ENCODE measurements around the gene METTL8. TPM values are rescaled to one million over a fixed set of nuclear protein-coding genes. Genes with fewer than 3 reads are reported as not detected.
"Not testable (repeated sequence)": the region's sequence is repeated elsewhere in the genome, so short reads cannot be mapped to it uniquely, and the experiment has no call there.

The METTL8 gene
- total RNA-seq, 2 experiments from 2014 or later = 32.9 to 34.5 TPM

- Mint-ChIP-seq H3K4me1 (ENCODE audit: low read depth) (peaks cover 24% of the 10 kb centered on the region), H3K36me3 (ENCODE audit: low read depth) (peaks cover 41% of the 10 kb centered on the region), H3K9me3 (peaks cover 30% of the 10 kb centered on the region)
- H3K27ac Mint-ChIP-seq; intact Hi-C loops (cut with micrococcal nuclease); H3K27me3 Mint-ChIP-seq (ENCODE audit: low read depth); H3K4me3 Mint-ChIP-seq; DNase-seq: not testable (repeated sequence)
- CTCF ChIA-PET = interaction anchor here (1.3 kb wide), 1 partner anchor 8 kb away, joined by 5 read pairs; no protein-coding TSS in a partner anchor
Measured at GRCh38 chr2:171422710-171423495, 10.9 kb downstream of the METTL8 start.

GRCh38 chr2:171420728-171421563, 12.8 kb downstream of the METTL8 start:
- no peak for DNase-seq
- CTCF ChIA-PET = interaction anchor here (0.5 to 0.7 kb wide), 4 partner anchors 24 to 1276 kb away, joined by 3 to 10 read pairs (median 4); no protein-coding TSS in a partner anchor
- H3K36me3 Mint-ChIP-seq (ENCODE audit: low read depth) = peaks cover 36% of the 10 kb centered on the region
- H3K4me1 Mint-ChIP-seq (ENCODE audit: low read depth) = peaks cover 33% of the 10 kb centered on the region
- peaks cover 30% of the 10 kb centered on the region for H3K9me3 Mint-ChIP-seq
- intact Hi-C loops (cut with micrococcal nuclease) = loop anchor here (1.0 kb wide), 2 partner anchors 13 to 102 kb away; partner anchors contain the start of gene DCAF17
- peak overlapping the region; percentile 82 for H3K27ac Mint-ChIP-seq
- no peak overlapping the region for H3K4me3 Mint-ChIP-seq
- H3K27me3 Mint-ChIP-seq (ENCODE audit: low read depth) = no peaks in the 10 kb centered on the region

- intact Hi-C loops (cut with micrococcal nuclease) = no loop called here
- CTCF ChIA-PET = no interaction called here
Measured at GRCh38 chr2:171419333-171419732, 14.5 kb downstream of the METTL8 start.

GRCh38 chr2:171416009-171416926, 17.5 kb downstream of the METTL8 start:
- intact Hi-C loops (cut with micrococcal nuclease) = loop anchor here (1.0 kb wide), 10 partner anchors 18 to 488 kb away; partner anchors contain the start of gene DCAF17
- Mint-ChIP-seq H3K27ac (peak overlapping the region; percentile 92), H3K36me3 (ENCODE audit: low read depth) (peaks cover 17% of the 10 kb centered on the region), H3K4me1 (ENCODE audit: low read depth) (peaks cover 38% of the 10 kb centered on the region), H3K9me3 (peaks cover 5% of the 10 kb centered on the region), H3K27me3 (ENCODE audit: low read depth) (no peaks in the 10 kb centered on the region), H3K4me3 (peak overlapping the region; percentile 32)
- CTCF ChIA-PET = interaction anchor here (0.6 to 2.0 kb wide), 29 partner anchors 11 to 488 kb away, joined by 3 to 15 read pairs (median 4); partner anchors contain the start of genes DCAF17, METTL8 and TLK1
- peak; percentile 96 for DNase-seq

More at GRCh38 chr2:171419333-171419732, 14.5 kb downstream of the METTL8 start:
- H3K27ac Mint-ChIP-seq = no peak overlapping the region
- peaks cover 41% of the 10 kb centered on the region for H3K4me1 Mint-ChIP-seq (ENCODE audit: low read depth)
- H3K9me3 Mint-ChIP-seq = peaks cover 22% of the 10 kb centered on the region
- peaks cover 27% of the 10 kb centered on the region for H3K36me3 Mint-ChIP-seq (ENCODE audit: low read depth)
- no peaks in the 10 kb centered on the region for H3K27me3 Mint-ChIP-seq (ENCODE audit: low read depth)
- DNase-seq = no peak
- H3K4me3 Mint-ChIP-seq = no peak overlapping the region

- H3K27ac Mint-ChIP-seq = peak overlapping the region; percentile 57
- H3K4me3 Mint-ChIP-seq; H3K9me3 Mint-ChIP-seq; H3K27me3 Mint-ChIP-seq (ENCODE audit: low read depth); intact Hi-C loops (cut with micrococcal nuclease): not testable (repeated sequence)
- H3K36me3 Mint-ChIP-seq (ENCODE audit: low read depth) = peaks cover 14% of the 10 kb centered on the region
- H3K4me1 Mint-ChIP-seq (ENCODE audit: low read depth) = peaks cover 28% of the 10 kb centered on the region
- CTCF ChIA-PET = interaction anchor here (0.6 kb wide), 1 partner anchor 301 kb away, joined by 3 read pairs; no protein-coding TSS in a partner anchor
- DNase-seq = peak; percentile 26
Measured at GRCh38 chr2:171414645-171415044, 19.1 kb downstream of the METTL8 start.

GRCh38 chr2:171412571-171413175, 21.1 kb downstream of the METTL8 start:
- Mint-ChIP-seq H3K27ac (no peak overlapping the region), H3K4me1 (ENCODE audit: low read depth) (peaks cover 28% of the 10 kb centered on the region), H3K9me3 (peaks cover 3% of the 10 kb centered on the region), H3K27me3 (ENCODE audit: low read depth) (no peaks in the 10 kb centered on the region), H3K36me3 (ENCODE audit: low read depth) (peaks cover 11% of the 10 kb centered on the region), H3K4me3 (no peak overlapping the region)
- no peak for DNase-seq
- intact Hi-C loops (cut with micrococcal nuclease) = no loop called here
- CTCF ChIA-PET = interaction anchor here (0.6 to 0.7 kb wide), 2 partner anchors 98 to 295 kb away, joined by 3 read pairs; no protein-coding TSS in a partner anchor

- DNase-seq = no peak
- Mint-ChIP-seq H3K27ac (no peak overlapping the region), H3K9me3 (peaks cover 3% of the 10 kb centered on the region), H3K4me3 (no peak overlapping the region), H3K4me1 (ENCODE audit: low read depth) (peaks cover 28% of the 10 kb centered on the region), H3K36me3 (ENCODE audit: low read depth) (peaks cover 11% of the 10 kb centered on the region), H3K27me3 (ENCODE audit: low read depth) (no peaks in the 10 kb centered on the region)
- CTCF ChIA-PET = no interaction called here
- intact Hi-C loops (cut with micrococcal nuclease) = no loop called here
Measured at GRCh38 chr2:171411791-171412483, 21.9 kb downstream of the METTL8 start.

- Mint-ChIP-seq H3K27ac (no peak overlapping the region), H3K4me1 (ENCODE audit: low read depth) (peaks cover 22% of the 10 kb centered on the region), H3K27me3 (ENCODE audit: low read depth) (no peaks in the 10 kb centered on the region), H3K9me3 (peaks cover 3% of the 10 kb centered on the region), H3K36me3 (ENCODE audit: low read depth) (peaks cover 12% of the 10 kb centered on the region), H3K4me3 (no peak overlapping the region)
- intact Hi-C loops (cut with micrococcal nuclease) = no loop called here
- DNase-seq = no peak
- CTCF ChIA-PET = no interaction called here
Measured at GRCh38 chr2:171411214-171411613, 22.6 kb downstream of the METTL8 start.

GRCh38 chr2:171410624-171411023, 23.2 kb downstream of the METTL8 start:
- intact Hi-C loops (cut with micrococcal nuclease) = no loop called here
- Mint-ChIP-seq H3K36me3 (ENCODE audit: low read depth) (peaks cover 11% of the 10 kb centered on the region), H3K27me3 (ENCODE audit: low read depth) (no peaks in the 10 kb centered on the region), H3K9me3 (peaks cover 3% of the 10 kb centered on the region), H3K4me3 (no peak overlapping the region), H3K4me1 (ENCODE audit: low read depth) (peaks cover 17% of the 10 kb centered on the region), H3K27ac (no peak overlapping the region)
- DNase-seq = no peak
- CTCF ChIA-PET = interaction anchor here (0.9 to 1.2 kb wide), 4 partner anchors 15 to 323 kb away, joined by 3 to 4 read pairs (median 3); partner anchors contain the start of genes DCAF17 and METTL8

GRCh38 chr2:171410101-171410500, 23.7 kb downstream of the METTL8 start:
- Mint-ChIP-seq H3K27ac (no peak overlapping the region), H3K9me3 (peaks cover 3% of the 10 kb centered on the region), H3K4me1 (ENCODE audit: low read depth) (peaks cover 20% of the 10 kb centered on the region), H3K27me3 (ENCODE audit: low read depth) (no peaks in the 10 kb centered on the region), H3K4me3 (no peak overlapping the region), H3K36me3 (ENCODE audit: low read depth) (peaks cover 14% of the 10 kb centered on the region)
- no peak for DNase-seq
- CTCF ChIA-PET = interaction anchor here (0.6 to 1.2 kb wide), 6 partner anchors 14 to 323 kb away, joined by 3 to 4 read pairs (median 3); partner anchors contain the start of genes DCAF17 and METTL8
- intact Hi-C loops (cut with micrococcal nuclease) = no loop called here
